Activated naive CD4-positive, alpha-beta T cell treated with anti-CD3 and anti-CD28 coated beads, Interleukin-2, amount 50 U/mL, for 72 hours (primary cell): ENCODE data around the gene DGUOK. TPM values are rescaled to one million over a fixed set of nuclear protein-coding genes. Genes with fewer than 3 reads are reported as not detected.

ENCODE experiments used
- ATAC-seq, 2 donors: fragments of 150-1000 bp; cut with Tn5 transposase; 2 replicates each; pipeline ENCODE4 v1.10.0; 2021; ENCODE audit warnings: mild to moderate bottlenecking in 2 of 2, moderate library complexity in 2 of 2
- DNase-seq, 2 donors: peaks; one replicate each; pipeline ENCODE4 v3.0.0; 2021 to 2022; ENCODE audit warnings: low spot score in 2 of 2
- H3K27ac Mint-ChIP-seq, 2 donors: one replicate each; pipeline ENCODE4 v1.8.0; 2022; ENCODE audit warnings: mild to moderate bottlenecking in 2 of 2, mixed read lengths in 2 of 2
- H3K36me3 Mint-ChIP-seq, 2 donors: one replicate each; pipeline ENCODE4 v1.8.0; 2022; ENCODE audit warnings: mixed read lengths in 2 of 2
- H3K9me3 Mint-ChIP-seq, 2 donors: one replicate each; pipeline ENCODE4 v1.8.0; 2022; ENCODE audit warnings: mixed read lengths in 2 of 2
- total RNA-seq, 2 donors: library from RNA; stranded (reverse); gene quantifications; one replicate each; pipeline ENCODE4 v1.2.3, GENCODE V29; 2022

Gene DGUOK
- total RNA-seq, 2 donors from 2014 or later = 75.5 to 89.1 TPM

DNA sequence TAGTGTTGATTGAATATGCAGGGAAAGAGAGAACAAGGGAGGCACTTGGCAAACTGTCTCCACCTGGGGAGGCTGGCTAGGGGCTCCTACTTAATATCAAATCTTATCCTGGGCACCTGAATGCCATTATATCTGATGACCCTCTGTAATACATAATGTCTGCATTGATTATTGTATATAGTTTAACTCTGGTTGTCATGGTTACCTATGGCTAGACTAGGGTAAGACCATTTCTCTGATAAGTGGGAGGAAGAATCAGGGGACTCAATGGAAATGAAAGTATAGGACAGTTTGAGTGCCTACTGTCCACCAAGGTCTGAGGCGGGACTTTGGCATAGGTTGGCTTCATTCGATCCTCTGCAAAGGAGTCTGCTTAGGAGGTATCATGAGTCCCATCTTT lies 50.8 kb downstream of the DGUOK start:
- Mint-ChIP-seq H3K36me3 (no peaks in the 10 kb centered on the region), H3K27ac (no peak overlapping the region), H3K9me3 (no peaks in the 10 kb centered on the region)
- DNase-seq (no peak), ATAC-seq (no peak)

DNA sequence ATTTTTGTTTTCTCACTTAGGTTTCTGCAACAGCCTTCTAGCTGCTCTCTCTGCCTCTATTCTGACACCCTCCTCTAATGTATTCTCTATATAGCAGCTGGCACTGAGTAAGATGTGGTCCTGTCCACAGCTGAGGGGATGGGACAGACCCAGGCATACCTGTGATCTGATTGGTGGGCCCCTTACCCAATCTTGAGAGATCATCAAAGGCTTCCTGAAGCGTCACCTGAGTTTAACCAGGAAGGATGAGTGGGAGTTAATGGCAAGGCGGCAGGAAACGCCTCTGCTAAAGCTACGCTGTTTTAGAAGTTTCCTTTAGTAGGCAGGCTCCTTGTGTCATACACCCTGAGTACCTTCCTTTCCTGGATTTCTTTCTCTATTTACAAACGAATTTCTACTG lies 52.3 kb downstream of the DGUOK start:
- Mint-ChIP-seq H3K36me3 (no peaks in the 10 kb centered on the region), H3K27ac (peak overlapping the region; percentile 77 to 90), H3K9me3 (no peaks in the 10 kb centered on the region)
- DNase-seq (peak in 1 of 2 donors; percentile 77), ATAC-seq (peak; percentile 93 to 98)

DNA sequence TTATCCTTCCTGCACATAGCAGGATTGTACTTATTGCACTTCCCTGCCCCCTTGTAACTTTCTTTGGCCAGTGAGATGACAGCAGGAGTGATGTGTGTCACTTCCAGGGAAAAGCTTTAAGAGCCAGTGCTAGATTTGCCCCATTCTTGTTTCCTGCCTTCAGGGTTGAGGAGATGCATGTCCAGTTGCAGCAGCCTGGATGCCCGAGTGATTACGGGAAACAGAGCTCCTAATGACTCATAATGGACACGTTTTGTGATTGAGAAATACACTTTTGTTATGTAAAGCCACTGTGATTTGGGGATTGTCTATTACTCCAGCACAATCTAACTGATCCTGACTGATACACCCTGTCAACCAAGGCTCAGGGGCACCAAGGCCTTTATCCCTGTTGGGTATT lies 53.0 kb downstream of the DGUOK start:
- DNase-seq (no peak), ATAC-seq (peak in 1 of 2 donors; percentile 4)
- Mint-ChIP-seq H3K27ac (peak overlapping the region in 1 of 2 donors; percentile 90), H3K36me3 (no peaks in the 10 kb centered on the region), H3K9me3 (no peaks in the 10 kb centered on the region)

DNA sequence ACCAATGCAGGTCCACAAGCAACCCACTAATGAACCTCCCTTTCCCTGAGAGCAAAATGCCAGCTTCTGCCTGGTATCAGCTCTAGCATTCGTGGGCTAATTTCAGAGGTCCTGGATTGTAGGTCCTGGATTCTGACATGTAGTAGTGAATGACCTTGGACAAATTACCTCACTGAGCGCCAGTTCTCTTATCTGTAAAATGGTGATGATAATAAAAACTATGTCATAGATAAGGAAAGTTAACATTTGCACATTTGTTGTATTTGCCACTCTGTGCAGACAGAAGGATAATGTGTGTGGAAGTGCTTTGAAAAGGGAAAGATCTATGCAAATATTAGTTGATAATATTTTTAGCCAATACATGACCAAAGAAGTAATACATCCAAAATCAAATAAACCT lies 53.9 kb downstream of the DGUOK start:
- H3K27ac Mint-ChIP-seq = no peak overlapping the region

DNA sequence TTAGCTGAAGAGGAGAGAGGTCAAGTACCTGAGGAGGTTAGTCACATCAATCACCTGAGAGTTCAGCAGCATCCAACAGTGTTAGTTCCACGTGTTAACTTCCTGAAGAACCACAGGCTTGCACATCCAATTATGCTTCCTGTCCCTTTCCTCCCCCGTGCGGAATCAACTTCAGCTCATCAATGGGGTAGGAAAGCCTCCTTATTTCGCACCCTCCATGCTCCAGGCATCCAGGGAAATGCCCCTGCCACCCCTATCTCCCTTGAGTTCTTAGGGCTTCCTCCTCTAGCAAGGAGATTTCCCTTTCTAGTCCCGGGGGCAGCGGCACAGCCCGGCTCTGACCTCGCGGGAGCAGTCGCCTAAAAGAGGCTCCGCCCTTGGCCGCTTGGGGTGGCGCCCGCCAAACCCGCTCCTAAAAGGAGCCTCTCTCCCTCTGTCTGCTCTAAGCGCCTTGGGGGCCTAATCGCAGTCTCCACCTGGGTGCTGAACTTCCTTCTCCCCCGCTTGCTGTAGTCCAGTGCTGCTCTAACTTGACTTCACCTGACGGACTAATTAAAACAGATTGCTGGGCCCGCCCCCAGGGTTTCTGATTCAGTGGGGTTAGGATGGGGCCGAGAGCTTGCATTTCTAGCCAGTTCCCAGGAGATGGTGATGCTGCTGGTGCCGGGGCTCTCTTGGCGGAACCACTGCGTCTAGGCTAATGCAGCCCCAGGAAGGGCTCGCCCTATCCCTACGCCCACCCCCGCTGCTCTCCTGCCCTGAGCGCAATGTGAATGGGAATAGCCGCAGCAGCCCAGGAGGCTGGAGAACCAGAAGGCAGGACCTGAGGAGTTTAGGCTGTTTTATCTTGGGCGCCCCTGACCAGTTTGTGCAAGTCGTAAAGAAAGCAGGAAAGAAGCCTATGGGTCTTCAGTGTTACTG lies 54.7 kb downstream of the DGUOK start:
- peak in 1 of 2 donors; percentile 20 for ATAC-seq
- H3K27ac Mint-ChIP-seq = peak overlapping the region in 1 of 2 donors; percentile 41

More for the DNA sequence above, 53.9 kb downstream of the DGUOK start:
- Mint-ChIP-seq H3K36me3 (no peaks in the 10 kb centered on the region), H3K9me3 (no peaks in the 10 kb centered on the region)
- no peak for ATAC-seq
- no peak for DNase-seq

DNA sequence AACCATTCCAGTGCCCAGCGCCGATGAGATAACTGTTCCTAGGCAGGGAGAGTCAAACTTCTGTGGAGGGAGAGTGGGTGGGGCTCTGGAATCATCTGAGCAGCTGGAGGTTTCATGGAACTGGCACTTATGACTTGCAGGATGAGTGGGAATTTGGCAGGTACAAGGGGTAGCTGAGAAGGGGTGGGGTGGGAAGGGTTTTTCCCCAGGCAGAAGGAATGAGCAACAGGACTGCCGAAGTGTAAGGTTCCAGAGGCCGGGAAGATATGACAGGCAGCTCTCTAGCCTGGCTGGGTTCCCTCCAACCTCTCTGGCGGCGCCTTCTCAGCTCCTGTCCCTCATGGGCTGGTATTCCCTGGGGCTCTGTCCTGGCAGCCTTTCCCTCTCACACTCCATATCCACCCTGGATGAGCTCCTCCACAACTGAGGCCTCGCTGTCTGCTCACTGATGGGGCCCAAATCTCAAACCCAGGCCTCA lies 55.5 kb downstream of the DGUOK start:
- ATAC-seq (no peak), DNase-seq (no peak)
- Mint-ChIP-seq H3K27ac (no peak overlapping the region), H3K9me3 (no peaks in the 10 kb centered on the region), H3K36me3 (peaks cover 12 to 15% of the 10 kb centered on the region in 2 donors)

More for the DNA sequence above, 54.7 kb downstream of the DGUOK start:
- Mint-ChIP-seq H3K36me3 (peaks cover 3 to 7% of the 10 kb centered on the region in 2 donors), H3K9me3 (no peaks in the 10 kb centered on the region)
- no peak for DNase-seq

DNA sequence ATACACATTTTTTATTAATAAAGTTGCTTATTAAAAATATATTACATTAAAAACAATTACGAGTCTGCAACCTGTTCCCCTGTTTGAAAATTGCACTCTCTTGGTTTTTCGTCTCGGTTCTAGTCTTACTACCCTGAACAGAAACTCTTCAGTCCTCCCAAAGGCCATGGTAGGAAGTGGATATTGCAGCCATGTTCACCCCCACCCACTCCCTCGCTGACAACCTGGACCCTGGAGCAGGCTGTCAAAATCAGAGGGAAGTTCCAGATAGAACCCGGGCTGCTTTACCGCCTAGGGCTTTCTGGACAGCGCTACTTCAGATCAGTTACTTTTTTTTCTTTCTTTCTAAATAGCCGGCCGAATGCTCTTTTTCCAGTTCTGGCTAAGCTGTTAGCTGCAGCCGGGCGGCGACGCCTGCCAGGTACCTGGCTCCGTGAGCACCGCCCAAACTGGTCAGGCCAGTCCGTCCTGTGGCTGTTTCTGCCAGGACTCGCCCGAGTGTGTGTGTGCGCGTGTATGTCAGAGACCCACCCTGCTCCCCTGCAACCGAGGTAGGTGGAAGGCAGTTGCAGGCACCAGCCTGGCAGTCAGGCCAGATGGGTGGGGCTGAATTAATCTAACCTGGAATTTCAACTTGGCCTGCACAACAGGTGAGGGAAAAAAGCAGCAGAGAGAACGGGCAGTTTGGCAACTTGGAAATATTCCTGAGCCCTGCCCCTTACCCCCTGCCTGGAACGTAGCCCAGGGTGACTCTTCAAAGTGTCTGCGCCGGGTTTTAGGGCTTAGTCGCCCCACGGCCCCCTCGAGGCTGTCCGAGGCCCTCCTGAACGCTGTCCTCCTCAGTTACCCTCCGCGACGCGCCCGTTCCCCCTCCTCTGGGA lies 56.9 kb downstream of the DGUOK start:
- Mint-ChIP-seq H3K9me3 (no peaks in the 10 kb centered on the region), H3K27ac (peak overlapping the region; percentile 29 to 78), H3K36me3 (peaks cover 18 to 21% of the 10 kb centered on the region in 2 donors)
- ATAC-seq (no peak), DNase-seq (no peak)

DNA sequence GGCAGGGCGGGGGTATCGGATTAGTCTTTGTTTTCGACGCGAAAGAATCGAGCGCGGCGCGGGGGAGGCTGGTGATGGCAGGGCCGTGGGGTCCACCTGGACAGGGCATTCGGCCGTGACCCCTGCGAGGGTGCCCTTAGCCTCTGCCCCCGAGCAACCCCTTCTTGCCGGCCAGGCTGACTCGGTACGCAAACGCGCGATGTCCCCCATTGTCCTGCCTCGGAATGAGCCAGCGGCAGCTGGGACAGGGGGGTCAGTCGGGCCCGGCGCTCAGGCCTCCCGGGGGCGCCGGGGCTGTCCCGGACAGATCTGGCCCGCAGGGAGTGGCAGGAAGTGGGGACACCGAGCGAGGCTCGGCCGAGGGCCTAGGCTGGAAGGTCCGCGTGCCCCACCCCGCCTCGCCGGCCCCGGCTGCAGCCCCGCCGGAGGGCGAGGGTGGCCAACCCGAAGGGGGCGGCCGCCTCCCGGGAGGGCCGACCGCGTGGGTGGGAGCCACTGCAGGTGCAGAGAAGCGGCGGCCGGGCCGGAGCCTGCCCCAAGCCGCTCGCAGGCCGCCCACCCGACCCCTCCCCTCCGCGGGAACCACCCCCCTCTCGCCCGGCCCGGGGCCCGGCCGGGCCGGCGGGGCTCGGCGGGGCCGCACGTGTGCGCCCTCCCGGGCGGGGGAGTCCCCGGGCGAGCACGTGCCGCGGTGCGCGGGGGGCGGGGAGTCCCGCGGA lies 57.7 kb downstream of the DGUOK start, which contains the start of gene TET3:
Gene TET3 (plus strand): TSS at position 708 of the 719 bp plus-strand sequence. CDS start 1,494 bp downstream, outside the sequence.
- Mint-ChIP-seq H3K9me3 (no peaks in the 10 kb centered on the region), H3K36me3 (peaks cover 20 to 25% of the 10 kb centered on the region in 2 donors), H3K27ac (peak within 1 kb of the TSS; percentile 78 to 87)
- peak; percentile 30 to 36 for ATAC-seq
- DNase-seq = peak in 1 of 2 donors; percentile 75

DNA sequence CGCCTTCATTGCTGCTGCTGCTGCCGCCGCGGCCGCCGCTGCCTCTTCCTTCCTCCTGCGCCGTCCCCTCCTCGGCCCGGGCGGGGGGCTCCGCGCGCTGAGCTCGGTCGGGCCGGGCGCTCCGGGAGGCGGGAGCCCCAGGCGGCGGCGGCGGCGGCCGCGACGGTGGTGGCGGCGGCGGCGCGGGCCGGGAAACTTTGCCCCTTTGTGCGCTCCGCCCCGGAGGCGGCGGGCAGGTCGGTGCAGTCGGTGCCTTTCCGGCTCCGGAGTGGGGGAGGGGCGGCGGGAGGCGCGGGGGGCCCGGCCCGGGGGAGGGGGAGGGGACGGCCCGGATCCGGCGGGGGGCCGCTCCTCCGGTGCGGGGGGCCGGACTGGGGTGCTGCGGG lies 58.2 kb downstream of the DGUOK start:
- peak; percentile 7 to 21 for ATAC-seq
- no peaks in the 10 kb centered on the region for H3K9me3 Mint-ChIP-seq
- peak in 1 of 2 donors; percentile 67 for DNase-seq
- peaks cover 26 to 31% of the 10 kb centered on the region in 2 donors for H3K36me3 Mint-ChIP-seq
- H3K27ac Mint-ChIP-seq = no peak overlapping the region

DNA sequence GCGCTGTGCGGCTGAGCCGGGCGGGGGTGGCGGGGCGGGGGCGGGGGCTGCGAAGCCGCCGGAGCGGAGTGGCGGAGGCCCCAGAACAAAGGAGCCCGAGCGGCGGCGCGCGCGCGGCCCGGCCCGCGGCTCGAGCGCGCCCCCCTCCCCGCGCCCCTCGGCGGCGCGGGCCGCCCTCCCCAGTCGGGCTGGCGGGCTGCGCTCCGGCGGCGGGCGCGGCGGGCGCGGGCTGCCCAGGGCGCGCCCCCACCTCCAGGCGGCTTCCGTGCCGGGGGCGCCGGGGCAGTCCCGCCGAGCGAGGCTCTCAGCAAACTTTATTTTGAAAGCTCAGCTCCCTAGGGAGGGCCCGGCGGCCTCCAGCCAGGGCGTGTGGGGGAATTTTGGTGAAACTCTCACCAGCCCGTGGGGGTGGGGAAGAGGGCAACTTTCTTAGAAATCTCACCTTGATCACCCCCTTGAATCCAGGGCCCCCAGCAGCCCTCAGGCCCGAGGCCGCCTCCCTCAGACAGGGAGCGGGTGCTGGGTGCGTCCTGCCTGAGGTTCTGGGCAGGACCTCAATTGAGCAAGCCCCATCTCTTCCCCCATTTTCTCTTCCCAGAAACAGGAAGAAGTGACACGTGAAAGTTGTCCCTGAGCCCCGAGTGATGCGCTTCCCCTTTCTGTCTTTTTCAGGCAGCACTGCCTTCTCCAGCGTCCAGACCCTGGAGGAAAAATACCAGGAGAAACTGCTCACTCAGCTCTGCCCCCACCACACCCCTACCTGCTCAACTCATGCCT lies 58.8 kb downstream of the DGUOK start:
- ATAC-seq = peak; percentile 36 to 57
- H3K27ac Mint-ChIP-seq = peak overlapping the region; percentile 53 to 87
- peaks cover 32 to 37% of the 10 kb centered on the region in 2 donors for H3K36me3 Mint-ChIP-seq
- DNase-seq = peak in 1 of 2 donors; percentile 84
- peaks cover 0 to 1% of the 10 kb centered on the region in 2 donors for H3K9me3 Mint-ChIP-seq

DNA sequence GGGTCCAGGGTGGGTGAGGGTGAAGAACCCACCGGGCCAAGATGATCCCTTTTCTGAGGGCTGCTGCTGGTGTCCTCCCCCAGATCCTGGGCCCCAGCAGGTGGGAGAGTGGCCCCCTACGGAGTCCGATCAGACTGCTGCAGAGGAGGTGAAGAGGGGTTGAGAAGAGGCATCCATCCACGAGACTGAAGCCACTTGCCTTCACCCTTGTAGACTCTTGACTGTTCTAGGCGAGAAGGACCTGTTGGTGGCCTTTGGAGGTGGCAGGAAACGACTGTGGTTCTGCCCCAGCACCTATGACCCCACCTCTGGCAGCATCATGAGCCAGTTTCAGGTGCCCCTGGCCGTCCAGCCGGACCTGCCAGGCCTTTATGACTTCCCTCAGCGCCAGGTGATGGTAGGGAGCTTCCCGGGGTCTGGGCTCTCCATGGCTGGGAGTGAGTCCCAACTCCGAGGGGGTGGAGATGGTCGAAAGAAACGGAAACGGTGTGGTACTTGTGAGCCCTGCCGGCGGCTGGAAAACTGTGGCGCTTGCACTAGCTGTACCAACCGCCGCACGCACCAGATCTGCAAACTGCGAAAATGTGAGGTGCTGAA lies 59.5 kb downstream of the DGUOK start:
- DNase-seq (peak in 1 of 2 donors; percentile 72), ATAC-seq (peak; percentile 27 to 53)
- Mint-ChIP-seq H3K27ac (peak overlapping the region; percentile 53 to 87), H3K9me3 (peaks cover 0 to 5% of the 10 kb centered on the region in 2 donors), H3K36me3 (peaks cover 36 to 44% of the 10 kb centered on the region in 2 donors)

DNA sequence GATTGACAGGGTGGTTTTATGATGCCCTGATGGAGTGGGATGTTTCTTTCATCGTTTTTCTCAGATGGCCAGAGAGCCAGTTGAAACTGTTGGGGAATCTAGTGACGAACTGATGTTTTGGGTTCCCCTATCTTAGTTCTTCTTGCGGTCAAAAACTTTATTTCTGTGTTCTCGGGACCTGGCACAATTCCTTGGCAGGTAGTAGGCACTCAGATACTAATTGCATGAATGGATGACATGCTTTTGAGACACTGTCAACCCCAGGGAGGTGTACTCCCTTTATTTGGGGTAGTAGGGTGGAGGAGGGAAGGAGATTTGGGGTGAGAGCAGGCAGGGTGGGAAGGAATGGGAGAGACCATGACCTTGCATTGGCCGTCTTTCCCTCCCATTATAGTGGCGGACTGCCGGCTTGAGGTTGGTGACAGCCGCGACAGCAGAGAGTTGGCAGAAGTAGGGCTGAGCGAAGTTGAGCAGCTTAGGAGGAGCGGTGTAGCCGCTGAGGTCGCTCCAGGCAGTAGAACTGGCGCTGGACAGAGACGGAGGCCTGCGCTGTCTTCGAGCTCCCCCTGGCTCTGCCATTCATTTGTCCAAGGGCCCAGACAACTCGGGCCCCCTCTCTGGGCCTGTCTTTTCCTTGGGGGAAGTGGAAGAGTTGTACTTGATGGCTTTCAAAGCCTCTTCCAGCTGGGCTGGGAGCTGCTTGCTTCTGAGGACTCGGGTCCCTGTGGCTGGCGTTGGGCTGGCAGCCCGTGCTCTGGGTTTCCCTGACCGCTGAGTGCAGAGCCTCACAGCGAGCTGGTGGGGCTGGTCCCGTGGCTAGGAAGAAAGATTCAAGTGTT lies 60.6 kb downstream of the DGUOK start:
- DNase-seq (no peak), ATAC-seq (peak; percentile 34 to 55)
- Mint-ChIP-seq H3K36me3 (peaks cover 42 to 55% of the 10 kb centered on the region in 2 donors), H3K27ac (peak overlapping the region; percentile 82 to 87), H3K9me3 (peaks cover 0 to 11% of the 10 kb centered on the region in 2 donors)

DNA sequence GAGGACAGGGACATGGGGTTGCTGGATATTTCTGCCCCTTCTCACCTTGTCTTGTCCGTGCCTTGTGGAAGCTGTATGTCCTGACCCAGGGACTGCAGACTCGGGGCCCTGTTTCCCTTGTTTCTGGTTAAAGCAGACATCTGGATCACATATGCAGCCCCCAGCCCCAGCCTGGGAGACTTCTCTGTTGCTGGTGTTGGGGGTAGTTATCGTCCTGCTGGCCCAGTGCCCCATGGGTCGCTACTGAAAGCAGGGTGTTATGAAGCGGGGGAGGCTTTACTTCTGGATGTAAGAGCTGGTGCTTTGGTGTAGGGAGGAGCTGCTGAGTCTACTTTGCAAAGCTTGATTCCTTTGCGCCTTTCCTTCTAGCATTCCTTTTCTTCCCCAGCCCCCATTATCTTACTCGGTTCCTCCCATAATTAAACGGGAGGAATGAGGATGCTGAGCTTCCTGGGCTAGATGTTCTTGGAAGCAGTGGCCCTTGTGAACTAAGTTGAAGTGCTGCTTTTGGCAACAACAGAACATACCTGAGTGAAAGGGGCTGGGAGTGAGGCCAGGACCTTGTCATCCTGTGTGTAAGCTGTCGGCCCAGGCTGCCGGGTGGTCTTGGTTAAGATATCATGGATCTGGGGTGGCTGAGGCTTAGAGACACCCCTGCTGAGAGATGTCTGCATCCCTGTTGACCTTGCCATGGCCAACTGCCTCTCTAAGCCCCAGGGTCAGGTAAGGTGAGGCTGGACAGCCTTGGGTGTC lies 61.4 kb downstream of the DGUOK start:
- peaks cover 0 to 11% of the 10 kb centered on the region in 2 donors for H3K9me3 Mint-ChIP-seq
- DNase-seq = no peak
- ATAC-seq = peak in 1 of 2 donors; percentile 0
- H3K27ac Mint-ChIP-seq = peak overlapping the region in 1 of 2 donors; percentile 87
- peaks cover 42 to 62% of the 10 kb centered on the region in 2 donors for H3K36me3 Mint-ChIP-seq

DNA sequence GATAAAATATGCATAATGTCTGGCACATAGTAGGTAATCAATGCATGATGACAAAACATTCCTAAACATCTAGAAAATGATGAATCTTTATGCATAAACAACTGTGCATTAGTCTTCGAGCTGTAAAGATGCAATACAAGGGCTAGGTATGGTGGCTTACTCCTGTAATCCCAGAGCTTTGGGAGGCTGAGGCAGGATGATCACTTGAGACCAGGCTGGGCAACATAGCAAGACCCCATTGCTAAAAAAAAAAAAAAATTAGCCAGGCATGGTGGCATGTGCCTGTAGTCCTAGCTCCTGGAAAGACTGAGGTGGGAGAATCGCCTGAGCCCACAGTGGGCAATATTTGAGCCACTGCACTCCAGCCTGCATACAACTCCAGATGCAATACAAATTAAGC lies 63.3 kb downstream of the DGUOK start:
- Mint-ChIP-seq H3K27ac (no peak overlapping the region), H3K9me3 (peaks cover 0 to 11% of the 10 kb centered on the region in 2 donors), H3K36me3 (peaks cover 42 to 69% of the 10 kb centered on the region in 2 donors)
- ATAC-seq (no peak), DNase-seq (no peak)
